Panc1 (cell line): ENCODE data around the gene TM9SF4. TPM values are rescaled to one million over a fixed set of nuclear protein-coding genes. Genes with fewer than 3 reads are reported as not detected.

Experiments
- ATAC-seq: fragments of 200-7000 bp; cut with Tn5 transposase; 2 replicates; pipeline ENCODE4 v1.9.1; 2020; ENCODE audit warnings: mild to moderate bottlenecking, moderate library complexity
- BruUV-seq: library from RNA; stranded (reverse); fragments of 400-500 nt; replicated peaks from 2 replicates; lab custom pipeline; 2021; lab: Mats Ljungman, UMichigan
- CTCF ChIA-PET: fragments of 300-600 bp; sonication (Branson Sonifier 250); formaldehyde crosslinking; loops from one replicate; lab custom pipeline; 2022; ENCODE audit warnings: antibody characterized with exemption; lab: Charles Lee
- POLR2A ChIA-PET: fragments of 300-600 bp; sonication (Branson Sonifier 250); formaldehyde crosslinking; loops from one replicate; lab custom pipeline; 2022; ENCODE audit warnings: antibody characterized with exemption; lab: Charles Lee
- DNase-seq: peaks from one replicate; pipeline ENCODE4 v3.0.0-alpha.2; 2010; ENCODE audit warnings: low read depth, low spot score
- H3K27ac ChIP-seq: 2 replicates; pipeline ENCODE4 v1.5.1; 2011; ENCODE audit warnings: mild to moderate bottlenecking, low read length, inconsistent platforms
- H3K27me3 ChIP-seq: fragments of 200-500 bp; sonication (Bioruptor generic); 2 replicates; pipeline ENCODE4 v1.6.0; 2014; ENCODE audit warnings: low read length, inconsistent platforms; ENCODE audit not compliant: control insufficient read depth, insufficient read depth
- H3K36me3 ChIP-seq: fragments of 200-500 bp; sonication (Bioruptor generic); 2 replicates; pipeline ENCODE4 v1.5.1; 2014; ENCODE audit warnings: inconsistent platforms, mild to moderate bottlenecking, low read length, moderate library complexity; ENCODE audit not compliant: control insufficient read depth, insufficient read depth
- H3K4me1 ChIP-seq: 2 replicates; pipeline ENCODE4 v1.5.1; 2011; ENCODE audit warnings: inconsistent platforms, mild to moderate bottlenecking, low read length, moderate library complexity; ENCODE audit not compliant: control insufficient read depth, insufficient read depth
- H3K4me3 ChIP-seq, 2 experiments: 2 replicates each; pipeline ENCODE4 v1.5.1; 2011 to 2012; ENCODE audit warnings: low read depth in 2 of 2, low read length in 2 of 2, mild to moderate bottlenecking in 2 of 2, inconsistent platforms in 1 of 2, moderate library complexity in 1 of 2
- H3K9me3 ChIP-seq: fragments of 200-500 bp; sonication (Bioruptor generic); 2 replicates; pipeline ENCODE4 v1.5.1; 2014; ENCODE audit warnings: low read depth, mild to moderate bottlenecking, inconsistent platforms, low read length, moderate library complexity; ENCODE audit not compliant: control insufficient read depth, insufficient read depth
- CTCF ChIP-seq: fragments of 450-650 bp; IDR thresholded peaks from 2 replicates; pipeline ENCODE4 v1.5.1; 2017; ENCODE audit warnings: mild to moderate bottlenecking
- POLR2AphosphoS5 ChIP-seq: IDR thresholded peaks from 2 replicates; pipeline ENCODE4 v1.6.1; 2012; ENCODE audit warnings: mild to moderate bottlenecking, low read depth, low read length, moderate library complexity
- REST ChIP-seq, 2 experiments: IDR thresholded peaks; 2 replicates each; pipeline ENCODE4 v1.6.1; 2011 to 2012; ENCODE audit warnings: low read depth in 2 of 2, control low read depth in 1 of 2, low read length in 1 of 2, mild to moderate bottlenecking in 1 of 2, moderate library complexity in 1 of 2; ENCODE audit not compliant: insufficient read depth in 1 of 2
- SIN3A ChIP-seq: IDR thresholded peaks from 2 replicates; pipeline ENCODE4 v1.6.1; 2012; ENCODE audit warnings: low read depth, mild to moderate bottlenecking, low read length, moderate library complexity, borderline replicate concordance; ENCODE audit not compliant: insufficient read depth
- TCF7L2 ChIP-seq: IDR thresholded peaks from 2 replicates; pipeline ENCODE4 v1.6.1; 2011; ENCODE audit warnings: mild to moderate bottlenecking, low read depth, low read length, inconsistent platforms
- in situ Hi-C: cut with HindIII; loops from 2 replicates; pipeline ENCODE4 v1.10.0; 2016; ENCODE audit warnings: low sequenced_read_pairs, low pct_unique_long_range_greater_than_20kb
- intact Hi-C: fragments of 100-400 bp; cut with micrococcal nuclease; formaldehyde crosslinking; loops from one replicate; pipeline ENCODE4 v1.10.0; 2022; ENCODE audit not compliant: unreplicated experiment
- total RNA-seq: library from RNA; stranded (reverse); gene quantifications from one replicate; pipeline ENCODE4 v1.2.1, GENCODE V29; 2021; ENCODE audit not compliant: unreplicated experiment

TM9SF4 gene
- total RNA-seq, 1 experiment from 2014 or later = 180 TPM

GRCh38 chr20:32113591-32114260 is 4.2 kb downstream of the TM9SF4 start:
- BruUV-seq = no TSS peak
- Histone ChIP-seq H3K27me3 (no peaks in the 10 kb centered on the region), H3K4me1 (peaks cover 45% of the 10 kb centered on the region), H3K4me3 (no peak overlapping the region), H3K36me3 (no peaks in the 10 kb centered on the region), H3K27ac (no peak overlapping the region), H3K9me3 (peaks cover 4% of the 10 kb centered on the region; the same call in 1 of the 2 replicates)
- TF ChIP-seq SIN3A = no peak
- TF ChIP-seq POLR2AphosphoS5 = no peak
- TF ChIP-seq REST (IDR thresholded peaks at IDR 0.05; ENCODE audit: insufficient read depth in 1 of 2, low read depth in 2 of 2, low read length in 1 of 2) = no peak
- intact Hi-C loops = no loop called here
- DNase-seq (no peak), ATAC-seq (no peak)
- POLR2A ChIA-PET = no interaction called here
- CTCF ChIA-PET = no interaction called here
- in situ Hi-C loops = no loop called here

- TF ChIP-seq REST (IDR thresholded peaks at IDR 0.05; ENCODE audit: insufficient read depth in 1 of 2, low read depth in 2 of 2, low read length in 1 of 2) = no peak
- TF ChIP-seq CTCF = no peak
- no peak for TF ChIP-seq POLR2AphosphoS5
- TF ChIP-seq SIN3A = no peak
- TF ChIP-seq TCF7L2 = no peak
- no TSS peak for BruUV-seq
- ChIA-PET CTCF (no interaction called here), POLR2A (no interaction called here)
- Histone ChIP-seq H3K27me3 (no peaks in the 10 kb centered on the region), H3K4me3 (no peak overlapping the region), H3K27ac (no peak overlapping the region), H3K9me3 (no peaks in the 10 kb centered on the region), H3K4me1 (peaks cover 45% of the 10 kb centered on the region), H3K36me3 (no peaks in the 10 kb centered on the region)
- no peak for ATAC-seq
- DNase-seq = no peak
- intact Hi-C loops = no loop called here
- in situ Hi-C loops = no loop called here
Measured at GRCh38 chr20:32114305-32114960, 4.9 kb downstream of the TM9SF4 start.
